Hypothalamus (tissue), 51 donors: ENCODE measurements around the gene FUCA2.
"Not testable (repeated sequence)": the region's sequence is repeated elsewhere in the genome, so short reads cannot be mapped to it uniquely, and the experiment has no call there.

Experiments used
- DNase-seq, 51 donors: peaks; one replicate each; lab custom pipeline; 2025; lab: John Stamatoyannopoulos, UW

FUCA2 gene

DNA sequence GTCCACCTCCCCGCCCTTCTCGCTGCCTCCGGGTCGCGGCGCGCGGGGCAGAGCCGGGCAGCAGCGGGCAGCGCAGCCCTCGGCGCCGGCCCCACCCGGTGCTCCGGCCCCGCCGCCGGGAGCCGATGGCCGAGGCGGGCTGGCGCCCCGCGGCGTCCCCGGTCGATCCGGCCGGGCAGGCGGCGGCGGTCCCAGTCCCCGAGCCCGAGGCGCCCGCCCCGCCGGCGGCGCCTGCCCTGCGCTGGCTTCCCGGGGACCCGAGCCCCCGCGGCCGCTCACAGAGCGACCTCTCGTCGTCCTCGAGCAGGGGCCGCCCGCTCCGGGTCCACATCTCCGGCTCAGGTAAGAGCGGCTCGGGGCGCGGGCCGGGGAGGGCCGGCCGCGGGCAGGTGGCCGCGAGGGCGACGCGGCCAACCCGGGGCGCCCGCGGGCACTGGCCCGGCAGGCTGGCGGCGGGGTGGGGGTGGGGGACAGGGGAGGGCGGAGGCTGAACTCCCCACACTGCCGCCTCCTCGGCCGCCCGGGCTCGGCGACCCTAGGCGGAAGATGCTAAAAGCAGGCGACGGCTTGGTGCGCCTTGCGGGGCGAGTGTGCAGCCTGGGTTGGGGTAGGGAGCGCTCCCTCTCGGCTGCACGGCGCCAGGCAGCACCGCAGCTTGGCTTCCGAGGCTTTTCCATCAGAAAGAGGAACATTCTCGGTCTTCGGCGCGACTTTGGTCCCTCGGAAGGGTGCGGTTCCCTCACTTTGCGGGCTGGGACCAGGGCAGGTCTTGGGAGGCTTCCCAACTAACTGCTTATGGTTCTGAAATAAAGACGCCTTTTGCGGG is 25.6 kb upstream of the FUCA2 start:
- DNase-seq: peak in 35 of 51 donors; percentile 2 to 53 (median 17)

DNA sequence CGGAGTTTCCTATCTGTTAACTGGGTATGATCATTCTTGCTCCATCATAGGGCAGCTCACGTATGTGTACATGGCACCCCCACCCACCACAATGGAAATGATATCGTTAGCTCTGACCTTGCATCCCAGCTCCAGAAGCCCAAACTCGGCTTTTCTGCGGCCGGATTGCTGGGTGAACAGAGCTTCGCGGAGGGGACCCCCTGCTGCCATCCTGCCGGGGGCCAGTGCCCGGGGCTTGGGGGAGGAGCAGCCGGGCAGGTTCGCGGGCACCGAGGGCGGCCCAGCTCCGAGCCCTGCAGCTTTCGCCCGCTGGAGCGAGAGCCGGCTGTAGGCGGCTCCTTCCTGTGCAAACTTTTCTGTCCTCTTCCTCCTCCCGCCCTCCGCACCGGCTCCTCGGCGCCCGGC is 24.9 kb upstream of the FUCA2 start:
- DNase-seq: peak in 7 of 51 donors; percentile 2 to 36 (median 16)

DNA sequence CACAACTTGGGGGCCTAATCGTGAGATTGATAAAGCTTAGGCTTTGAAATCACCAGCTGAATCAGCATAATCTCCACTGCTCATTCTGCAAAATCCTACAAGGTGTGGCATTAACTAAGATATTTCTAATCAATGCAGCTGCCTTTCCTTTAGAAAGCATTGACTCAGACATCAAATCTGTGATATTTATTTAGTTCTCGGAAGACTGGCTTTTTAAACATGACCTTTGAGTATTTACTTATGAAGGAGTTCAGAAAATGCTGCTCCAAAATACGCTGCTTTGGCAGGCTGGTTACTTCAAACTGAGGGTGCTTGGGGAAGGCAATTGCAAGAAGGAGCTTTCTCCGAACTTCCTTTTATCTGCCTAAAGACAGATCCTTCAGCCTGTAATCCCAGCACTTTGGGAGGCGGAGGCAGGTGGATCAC is 23.7 kb upstream of the FUCA2 start:
- DNase-seq: no peak

DNA sequence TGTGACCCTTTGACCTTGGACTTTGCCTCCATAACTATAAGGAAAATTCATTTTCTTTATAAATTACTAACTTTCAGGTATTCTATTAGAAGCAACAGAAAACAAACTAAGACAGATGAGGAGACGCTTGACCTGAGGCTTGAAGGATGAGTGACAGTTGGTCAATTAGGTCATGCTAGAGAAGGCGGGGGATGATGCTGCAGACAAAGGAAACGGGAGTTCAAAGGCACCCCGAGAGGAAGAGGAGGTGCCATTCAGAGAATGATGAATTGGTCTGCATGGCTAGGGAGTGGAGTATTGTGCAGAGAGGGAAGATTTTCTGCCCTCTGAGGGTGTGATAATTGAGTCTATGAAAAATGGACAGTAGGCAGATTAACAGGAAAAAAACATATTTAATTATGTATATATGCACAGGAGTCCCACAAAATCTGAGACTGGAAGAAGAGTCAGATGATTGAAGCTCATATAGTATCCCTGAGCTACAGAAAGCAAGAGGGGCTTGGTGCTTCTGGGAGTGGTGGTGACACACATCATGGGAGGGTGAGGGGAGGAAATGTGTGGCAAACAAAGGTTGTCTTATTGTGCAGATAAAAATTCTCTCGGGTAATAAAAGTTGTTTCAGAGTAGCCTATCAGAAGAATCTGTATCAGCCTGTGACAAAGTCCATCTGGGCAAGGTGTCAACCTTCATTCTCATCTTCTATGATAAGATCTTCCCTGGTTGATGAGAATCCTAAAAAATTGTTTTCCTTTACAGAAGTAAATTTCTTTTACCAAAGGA is 20.4 kb upstream of the FUCA2 start:
- DNase-seq: no peak

DNA sequence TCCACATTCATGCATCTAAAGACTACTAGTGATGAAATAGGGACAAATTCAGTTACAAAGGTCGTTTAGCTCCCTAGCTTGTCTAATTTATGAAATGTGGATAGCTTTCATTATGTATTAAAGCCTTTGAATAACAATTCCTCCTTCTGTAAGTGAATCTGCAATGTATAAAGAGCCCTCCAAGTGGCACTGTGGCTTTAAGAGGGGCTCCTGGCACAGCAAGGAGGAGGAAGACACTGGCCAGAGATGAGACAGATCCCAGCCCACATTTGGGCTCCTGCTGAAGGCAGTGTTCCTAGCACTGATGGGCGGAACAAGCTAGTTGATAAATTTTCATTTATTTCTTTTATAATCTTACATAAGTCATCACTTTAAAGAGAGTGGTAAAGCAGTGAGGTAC is 17.6 kb upstream of the FUCA2 start:
- no peak for DNase-seq

DNA sequence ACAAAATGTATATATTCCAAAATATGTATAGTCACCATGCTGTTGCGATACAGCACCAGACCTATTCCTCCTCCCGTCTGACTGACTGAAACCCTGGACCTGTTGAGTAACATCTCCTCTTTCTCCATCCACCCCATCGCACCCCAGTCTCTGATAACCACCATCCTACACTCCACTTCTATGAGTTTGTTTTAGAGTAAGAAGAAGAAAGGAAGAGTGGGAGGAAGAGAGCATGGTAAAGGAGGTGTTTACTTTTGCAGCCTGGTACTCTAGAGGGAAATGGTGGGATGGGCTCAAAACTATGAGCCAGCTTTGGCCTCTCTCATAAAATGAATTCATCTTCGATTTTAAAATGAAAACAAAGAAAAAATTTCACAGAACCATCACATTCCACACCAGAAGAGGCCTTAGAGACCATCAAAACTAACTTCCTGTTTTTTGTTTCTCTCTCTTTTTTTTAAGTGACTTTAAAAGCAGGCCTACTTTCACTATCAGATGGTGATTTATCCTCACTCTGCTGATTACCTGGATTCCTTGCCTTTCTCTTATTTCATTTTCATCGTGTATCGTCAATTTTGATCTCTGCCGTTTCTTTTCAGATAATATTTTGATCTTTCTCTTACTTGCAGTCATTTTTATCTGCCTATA is 16.8 kb upstream of the FUCA2 start:
- DNase-seq: no peak

DNA sequence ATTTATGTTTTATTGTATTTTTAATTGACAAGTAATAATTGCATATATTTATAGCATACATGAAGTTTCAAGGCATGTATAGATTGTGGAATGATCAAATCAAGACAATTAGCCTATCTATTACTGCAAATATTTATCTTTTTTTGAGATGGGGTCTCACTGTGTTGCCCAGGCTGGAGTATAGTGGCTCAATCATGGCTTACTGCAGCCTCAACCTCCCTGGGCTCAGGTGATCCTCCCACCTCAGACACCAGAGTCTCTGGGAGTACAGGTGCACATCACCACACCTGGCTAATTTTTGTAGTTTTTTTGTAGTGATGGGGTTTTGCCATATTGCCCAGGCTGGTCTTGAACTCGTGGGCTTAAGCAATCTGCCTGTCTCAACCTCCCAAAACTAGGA is 16.2 kb upstream of the FUCA2 start:
- no peak for DNase-seq

DNA sequence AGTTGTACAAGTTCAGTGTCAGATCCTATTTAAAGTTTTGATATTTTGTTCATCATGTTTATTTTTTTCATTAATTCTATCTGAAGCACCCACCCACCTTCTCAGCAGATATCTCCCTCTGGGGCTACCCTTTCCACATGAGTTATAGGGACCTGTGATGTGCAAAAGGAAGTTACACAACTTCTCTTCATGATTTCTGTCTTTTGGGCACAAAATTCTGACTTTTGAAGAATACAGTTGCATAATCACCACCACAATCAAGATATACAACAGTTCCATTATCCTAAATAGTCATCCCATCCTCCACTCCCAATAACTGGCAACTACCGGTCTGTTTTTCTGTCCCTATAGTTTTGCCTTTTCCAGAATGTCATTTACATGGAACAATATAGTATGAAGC is 13.8 kb upstream of the FUCA2 start:
- DNase-seq: no peak

DNA sequence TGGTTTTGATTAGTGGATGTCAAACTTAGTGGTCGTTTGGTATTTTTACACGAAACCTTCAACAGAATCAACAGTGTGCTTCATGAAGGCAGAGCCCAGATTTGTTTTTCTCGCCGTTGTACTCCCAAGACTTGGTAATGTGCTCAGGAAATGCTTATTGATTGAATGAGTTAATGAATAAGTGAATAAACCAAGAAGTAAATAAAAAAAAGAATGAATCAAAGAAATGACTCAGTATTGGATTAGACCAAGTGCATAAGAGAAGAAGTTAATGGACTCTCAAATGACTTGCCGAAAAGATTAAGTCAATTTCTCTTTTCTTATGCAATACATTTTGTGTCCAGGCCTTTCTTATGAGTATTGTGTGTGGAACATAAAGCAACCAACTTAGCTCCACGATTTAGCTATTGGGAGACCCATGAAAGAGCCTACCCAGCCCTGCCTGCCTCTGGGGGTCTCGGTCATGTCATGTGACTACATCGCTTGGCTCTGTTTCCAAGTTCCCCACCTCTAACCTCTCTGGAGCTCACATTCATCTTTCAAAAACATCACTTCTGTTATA is 10.6 kb upstream of the FUCA2 start:
- DNase-seq: no peak

DNA sequence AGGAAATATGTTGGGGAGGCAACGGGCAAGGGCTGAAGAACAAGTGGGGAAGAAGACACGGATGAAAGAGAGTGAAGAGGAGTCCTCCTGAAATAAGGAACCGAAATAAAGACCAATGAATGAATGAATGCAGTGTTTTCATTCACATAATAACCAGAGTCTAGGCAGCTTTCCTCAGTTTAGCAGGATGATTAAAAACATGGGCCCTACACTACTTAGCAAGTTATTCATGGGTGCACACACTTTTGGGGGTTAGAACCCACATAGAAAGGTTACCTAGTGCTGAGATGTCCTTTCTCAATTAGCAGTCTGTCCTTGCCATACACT is 5.9 kb upstream of the FUCA2 start:
- DNase-seq: no peak

DNA sequence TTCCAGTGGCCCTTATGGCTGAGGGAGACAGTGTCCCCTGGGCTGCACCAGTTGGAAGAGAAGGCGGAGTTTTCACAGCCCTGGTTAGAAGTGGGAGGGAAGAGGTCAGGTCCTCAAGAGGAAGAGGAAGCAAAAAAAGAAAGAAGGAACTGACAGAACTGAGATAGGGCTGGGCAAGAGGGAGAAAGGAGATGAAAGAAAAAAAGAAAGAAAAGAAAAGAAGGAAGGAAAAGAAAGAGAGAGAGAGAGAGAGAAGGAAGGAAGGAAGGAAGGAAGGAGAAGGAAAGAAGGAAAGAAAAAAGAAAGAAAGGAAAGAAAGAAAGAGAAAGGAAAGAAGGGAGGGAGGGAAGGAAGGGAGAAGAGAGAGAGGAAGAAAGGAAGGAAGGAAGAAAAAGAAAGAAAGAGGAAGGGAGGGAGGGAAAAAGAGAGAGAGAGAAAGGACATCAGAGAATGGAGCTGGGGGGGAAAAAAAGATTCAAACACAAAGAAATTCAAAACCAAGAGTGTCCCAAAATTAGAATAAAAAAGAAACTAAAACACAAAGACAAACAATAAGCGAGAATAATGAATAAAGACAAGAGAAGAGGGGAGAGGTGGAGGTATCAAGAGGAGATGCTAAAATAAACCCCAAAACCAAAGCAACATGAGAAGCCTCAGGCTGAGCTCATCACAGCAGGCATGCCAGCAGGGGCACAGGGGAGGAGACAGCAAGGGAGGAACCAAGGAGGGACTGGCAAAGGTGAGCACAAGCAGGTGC is 5.3 kb upstream of the FUCA2 start:
- DNase-seq: no peak

DNA sequence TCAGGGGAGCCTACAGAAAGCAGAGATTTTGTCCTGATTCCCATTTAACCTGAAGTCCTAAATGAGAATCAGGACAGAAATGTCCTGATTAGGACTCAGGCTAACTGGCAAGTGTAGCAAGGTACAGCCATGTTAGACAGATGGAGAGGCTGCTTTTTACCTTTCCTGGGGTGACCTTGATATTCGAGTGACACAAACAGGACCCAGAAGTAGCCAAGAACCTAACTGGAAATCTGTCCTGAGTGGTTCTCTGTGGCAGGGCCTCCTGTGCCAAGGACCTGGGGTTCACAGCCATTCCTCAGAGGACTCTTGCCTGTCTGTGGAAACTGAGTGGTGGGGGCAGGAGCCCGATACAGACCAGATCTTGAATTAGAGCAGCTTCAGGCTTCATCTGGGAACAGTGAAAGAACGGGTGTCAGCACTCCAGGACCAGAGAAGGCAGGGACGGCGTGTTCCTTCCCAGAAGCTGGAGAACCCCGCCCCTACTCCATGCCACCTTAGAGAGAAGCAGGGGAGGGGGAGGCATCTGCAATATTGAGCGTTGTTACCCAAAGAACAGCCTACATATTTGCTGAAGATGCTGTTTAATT is 4.3 kb upstream of the FUCA2 start:
- no peak for DNase-seq

DNA sequence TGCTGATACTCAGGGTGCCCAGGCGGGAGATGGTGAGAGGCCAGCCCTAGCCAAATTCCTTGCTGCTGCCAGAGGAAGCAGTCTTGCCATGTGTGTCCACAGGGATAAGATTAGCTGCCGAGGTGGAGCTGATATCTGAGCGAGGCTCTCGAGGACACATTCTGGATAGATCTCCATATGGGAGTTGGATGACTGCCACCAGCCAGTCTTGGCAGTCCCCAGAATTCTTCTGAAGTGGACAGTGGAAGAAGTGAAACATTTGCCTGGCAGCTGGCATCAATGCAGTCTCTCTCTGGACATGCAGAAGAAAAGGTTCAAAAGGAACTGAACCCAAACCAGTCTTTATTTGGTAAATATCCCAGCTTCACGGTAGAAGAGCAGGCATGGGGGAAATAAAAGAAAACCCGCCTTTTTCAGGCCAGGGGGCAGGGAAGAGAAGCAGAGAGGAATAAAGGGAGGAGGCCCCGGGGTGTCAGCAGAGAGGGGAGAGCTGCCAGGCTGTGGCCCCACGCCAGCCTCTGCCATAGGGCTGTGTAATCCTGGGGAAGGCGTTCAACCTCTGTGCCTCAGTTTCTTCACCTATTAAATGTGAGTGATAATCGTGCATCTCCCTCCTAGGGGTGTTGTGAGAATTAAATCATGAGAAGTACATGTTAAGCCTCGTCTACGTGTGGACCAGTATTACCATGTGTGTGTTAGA is 3.7 kb upstream of the FUCA2 start:
- peak in 23 of 51 donors; percentile 3 to 59 (median 20) for DNase-seq

DNA sequence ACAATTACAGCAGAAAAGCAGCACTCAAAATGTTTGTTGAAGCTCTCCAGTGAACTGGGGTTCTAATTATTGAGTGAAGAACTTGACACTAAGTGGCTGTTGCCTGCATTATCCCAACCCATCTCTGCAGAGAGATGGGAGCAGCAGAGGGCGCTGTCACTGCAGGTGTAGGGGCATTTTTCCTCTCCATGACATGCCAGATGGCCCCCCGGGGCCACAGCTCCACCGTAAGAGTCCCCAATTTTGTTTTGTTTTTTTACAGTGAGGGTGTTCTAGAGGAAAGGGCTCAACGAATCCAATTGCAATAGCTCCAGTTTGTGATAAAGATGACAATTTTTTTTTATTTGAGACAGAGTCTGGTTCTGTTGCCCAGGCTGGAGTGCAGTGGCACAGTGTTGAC is 1.9 kb upstream of the FUCA2 start:
- DNase-seq: peak in 2 of 51 donors; percentile 9 to 16

DNA sequence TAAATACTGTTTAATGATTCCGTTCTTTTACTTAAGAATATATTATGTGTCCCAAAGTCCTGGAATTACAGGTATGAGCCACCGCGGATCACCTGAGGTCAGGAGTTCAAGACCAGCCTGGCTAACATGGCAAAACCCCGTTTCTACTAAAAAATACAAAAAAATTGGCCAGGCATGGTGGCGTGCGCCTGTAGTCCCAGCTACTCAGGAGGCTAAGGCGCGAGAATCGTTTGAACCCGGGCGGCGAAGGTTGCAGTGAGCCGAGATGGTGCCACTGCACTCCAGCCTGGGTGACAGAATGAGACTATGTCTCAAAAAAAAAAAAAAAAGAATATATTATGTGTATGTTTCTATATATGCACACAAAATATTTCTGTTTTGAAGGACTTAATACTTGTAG is 1.2 kb downstream of the FUCA2 start:
- DNase-seq: not testable (repeated sequence)

DNA sequence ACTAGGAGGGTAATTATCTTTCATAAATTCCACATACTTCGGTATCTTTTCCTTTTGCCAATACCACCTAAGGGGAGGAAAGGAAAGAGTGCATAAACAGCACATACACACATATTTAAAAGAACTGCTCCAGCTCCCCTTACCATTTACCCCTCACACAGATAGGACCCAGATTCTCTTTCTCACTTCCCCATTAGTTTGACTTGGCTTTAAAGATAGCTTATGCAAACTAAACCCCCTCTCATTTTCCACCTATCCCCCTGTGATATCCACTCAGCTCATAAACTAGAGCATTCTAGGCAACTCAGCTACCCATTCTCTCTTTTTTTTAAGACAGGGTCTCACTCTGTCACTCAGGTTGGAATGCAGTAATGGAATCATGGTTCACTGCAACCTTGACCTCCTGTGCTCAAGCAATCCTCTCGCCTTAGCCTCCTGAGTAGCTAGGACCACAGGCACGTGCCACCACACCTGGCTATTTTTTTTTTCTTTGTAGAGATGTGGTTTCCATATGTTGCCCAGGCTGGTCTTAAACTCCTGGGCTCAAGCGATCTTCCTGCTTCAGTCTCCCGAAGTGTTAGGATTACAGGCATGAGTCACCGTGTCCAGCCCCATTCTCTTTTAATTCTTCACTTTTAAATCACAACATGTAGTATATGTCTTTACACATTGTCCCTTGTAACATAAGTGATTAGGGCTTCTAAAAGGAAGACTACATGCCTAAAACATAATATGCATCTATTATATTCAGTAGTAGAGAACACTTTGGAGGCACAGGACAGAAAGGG is 4.0 kb downstream of the FUCA2 start:
- DNase-seq: no peak

DNA sequence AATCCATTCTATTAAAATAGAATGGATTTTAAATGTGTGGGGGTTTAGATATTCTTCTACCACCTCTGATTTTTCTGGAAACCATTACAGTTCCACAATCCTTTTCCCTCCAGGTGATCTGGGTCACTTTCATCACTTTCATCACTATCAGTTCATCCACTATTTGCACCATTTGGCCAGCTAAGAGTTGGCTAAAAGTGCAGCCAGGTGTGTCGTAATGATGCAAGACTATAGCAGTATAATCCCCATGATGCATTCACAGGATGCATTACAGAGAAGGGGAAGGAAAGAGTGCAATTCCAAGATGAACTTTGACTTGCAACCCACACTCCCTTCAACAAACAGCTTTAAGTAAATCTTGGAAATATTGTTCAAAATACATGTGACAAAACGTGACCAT is 4.9 kb downstream of the FUCA2 start:
- no peak for DNase-seq

DNA sequence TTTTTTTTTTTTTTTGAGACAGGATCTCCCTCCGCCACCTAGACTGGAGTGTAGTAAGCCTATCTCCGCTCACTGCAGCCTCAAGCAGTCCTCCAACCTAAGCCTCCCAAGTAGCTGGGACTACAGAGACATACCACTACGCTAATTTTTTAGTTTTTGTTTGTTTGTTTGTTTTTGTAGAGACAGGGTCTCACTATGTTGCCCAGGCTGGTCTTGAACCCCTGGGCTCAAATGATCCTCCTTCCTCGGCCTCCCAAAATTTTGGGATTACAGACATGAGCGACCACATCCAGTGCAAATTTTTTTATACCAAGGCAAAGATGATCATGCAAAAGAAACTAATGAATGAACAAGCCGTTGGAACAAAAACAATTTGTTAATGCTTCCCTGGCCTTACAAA is 5.3 kb downstream of the FUCA2 start:
- no peak for DNase-seq

DNA sequence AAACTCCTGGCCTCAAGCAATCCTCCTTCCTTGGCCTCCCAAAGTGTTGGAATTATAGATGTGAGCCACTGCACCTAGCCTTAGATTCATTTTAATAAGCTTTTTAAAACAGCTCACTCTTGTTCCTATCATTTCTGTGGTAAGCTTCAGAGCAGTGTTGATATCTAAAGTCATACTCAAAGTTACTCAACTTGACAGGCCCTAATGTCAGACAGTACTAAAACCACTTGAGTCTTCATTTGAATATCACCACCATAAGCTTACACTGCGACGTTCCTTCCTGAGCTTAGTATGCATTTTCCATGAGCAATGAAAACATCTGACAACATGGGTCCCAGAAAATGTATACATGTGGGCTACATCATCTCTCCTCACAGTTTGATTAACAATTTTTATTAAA is 6.0 kb downstream of the FUCA2 start:
- no peak for DNase-seq
